Ishikawa (cell line): ENCODE data around the gene MLXIP.

ENCODE experiments used
- CEBPB ChIP-seq: IDR thresholded peaks from 2 replicates; pipeline ENCODE4 v1.6.1; 2012
- CREB1 ChIP-seq: IDR thresholded peaks from 2 replicates; pipeline ENCODE4 v1.6.1; 2012; ENCODE audit warnings: low read depth
- EGR1 ChIP-seq: IDR thresholded peaks from 2 replicates; pipeline ENCODE4 v1.6.1; 2012
- EP300 ChIP-seq: IDR thresholded peaks from 2 replicates; pipeline ENCODE4 v1.6.1; 2012; ENCODE audit warnings: borderline replicate concordance
- FOXM1 ChIP-seq: IDR thresholded peaks from 2 replicates; pipeline ENCODE4 v1.6.1; 2012; ENCODE audit warnings: low read depth, borderline replicate concordance
- MAX ChIP-seq: IDR thresholded peaks from 2 replicates; pipeline ENCODE4 v1.6.1; 2012
- NFIC ChIP-seq: IDR thresholded peaks from 2 replicates; pipeline ENCODE4 v1.6.1; 2012
- RAD21 ChIP-seq: IDR thresholded peaks from 2 replicates; pipeline ENCODE4 v1.6.1; 2012; ENCODE audit warnings: low read depth
- TAF1 ChIP-seq: IDR thresholded peaks from 2 replicates; pipeline ENCODE4 v1.6.1; 2012; ENCODE audit warnings: low read depth, mild to moderate bottlenecking
- TCF12 ChIP-seq: IDR thresholded peaks from 2 replicates; pipeline ENCODE4 v1.6.1; 2012; ENCODE audit warnings: low read depth
- TEAD4 ChIP-seq: IDR thresholded peaks from 2 replicates; pipeline ENCODE4 v1.6.1; 2012
- YY1 ChIP-seq: IDR thresholded peaks from 2 replicates; pipeline ENCODE4 v1.6.1; 2012; ENCODE audit warnings: low read depth
- ZBTB7A ChIP-seq: IDR thresholded peaks from 2 replicates; pipeline ENCODE4 v1.6.1; 2012; ENCODE audit warnings: low read depth
- TF ChIP-seq, protein P1 (sequence below): IDR thresholded peaks from 2 replicates; pipeline ENCODE4 v1.6.1; 2012; ENCODE audit warnings: low read depth, mild to moderate bottlenecking
- TF ChIP-seq, protein P2 (sequence below): IDR thresholded peaks from 2 replicates; pipeline ENCODE4 v1.6.1; 2012

The MLXIP gene

DNA sequence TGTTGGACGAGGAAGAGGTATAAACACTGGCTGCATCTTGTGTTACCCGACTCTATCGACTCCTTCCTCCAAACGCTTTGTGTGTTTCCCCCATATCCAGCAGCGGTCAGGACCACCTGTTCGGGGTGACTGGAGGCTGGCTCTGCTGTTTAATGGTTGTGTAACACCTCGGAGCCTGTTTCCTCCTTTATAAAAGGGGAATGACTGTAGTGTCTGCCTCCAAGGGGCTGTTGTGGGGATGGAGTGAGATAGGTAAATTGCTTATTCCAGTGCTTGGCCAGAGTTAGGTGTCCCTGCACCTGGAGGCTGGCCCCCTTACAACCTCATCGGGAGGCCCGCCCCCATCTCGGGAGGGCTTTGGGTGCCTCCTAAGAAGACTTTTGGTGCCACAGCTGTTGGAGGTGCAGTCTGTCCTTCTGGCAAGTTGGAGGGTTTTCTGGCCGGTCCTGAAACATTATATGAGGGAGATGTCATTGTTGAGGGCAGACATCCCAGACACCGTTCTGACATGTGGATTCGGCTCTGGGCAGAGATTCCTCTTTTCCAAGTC lies 1.1 kb downstream of the MLXIP start:
- no peak for TF ChIP-seq EP300
- no peak for TF ChIP-seq EGR1
- TF ChIP-seq CEBPB = no peak
- no peak for TF ChIP-seq CREB1
- TF ChIP-seq RAD21 = no peak
- TF ChIP-seq TCF12 = no peak
- no peak for TF ChIP-seq FOXM1
- TF ChIP-seq ZBTB7A = no peak
- no peak for TF ChIP-seq MAX
- TF ChIP-seq, protein P1, sequence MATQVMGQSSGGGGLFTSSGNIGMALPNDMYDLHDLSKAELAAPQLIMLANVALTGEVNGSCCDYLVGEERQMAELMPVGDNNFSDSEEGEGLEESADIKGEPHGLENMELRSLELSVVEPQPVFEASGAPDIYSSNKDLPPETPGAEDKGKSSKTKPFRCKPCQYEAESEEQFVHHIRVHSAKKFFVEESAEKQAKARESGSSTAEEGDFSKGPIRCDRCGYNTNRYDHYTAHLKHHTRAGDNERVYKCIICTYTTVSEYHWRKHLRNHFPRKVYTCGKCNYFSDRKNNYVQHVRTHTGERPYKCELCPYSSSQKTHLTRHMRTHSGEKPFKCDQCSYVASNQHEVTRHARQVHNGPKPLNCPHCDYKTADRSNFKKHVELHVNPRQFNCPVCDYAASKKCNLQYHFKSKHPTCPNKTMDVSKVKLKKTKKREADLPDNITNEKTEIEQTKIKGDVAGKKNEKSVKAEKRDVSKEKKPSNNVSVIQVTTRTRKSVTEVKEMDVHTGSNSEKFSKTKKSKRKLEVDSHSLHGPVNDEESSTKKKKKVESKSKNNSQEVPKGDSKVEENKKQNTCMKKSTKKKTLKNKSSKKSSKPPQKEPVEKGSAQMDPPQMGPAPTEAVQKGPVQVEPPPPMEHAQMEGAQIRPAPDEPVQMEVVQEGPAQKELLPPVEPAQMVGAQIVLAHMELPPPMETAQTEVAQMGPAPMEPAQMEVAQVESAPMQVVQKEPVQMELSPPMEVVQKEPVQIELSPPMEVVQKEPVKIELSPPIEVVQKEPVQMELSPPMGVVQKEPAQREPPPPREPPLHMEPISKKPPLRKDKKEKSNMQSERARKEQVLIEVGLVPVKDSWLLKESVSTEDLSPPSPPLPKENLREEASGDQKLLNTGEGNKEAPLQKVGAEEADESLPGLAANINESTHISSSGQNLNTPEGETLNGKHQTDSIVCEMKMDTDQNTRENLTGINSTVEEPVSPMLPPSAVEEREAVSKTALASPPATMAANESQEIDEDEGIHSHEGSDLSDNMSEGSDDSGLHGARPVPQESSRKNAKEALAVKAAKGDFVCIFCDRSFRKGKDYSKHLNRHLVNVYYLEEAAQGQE = no peak
- no peak for TF ChIP-seq TAF1
- no peak for TF ChIP-seq YY1
- TF ChIP-seq TEAD4 = no peak
- TF ChIP-seq NFIC = no peak
- TF ChIP-seq, protein P2, sequence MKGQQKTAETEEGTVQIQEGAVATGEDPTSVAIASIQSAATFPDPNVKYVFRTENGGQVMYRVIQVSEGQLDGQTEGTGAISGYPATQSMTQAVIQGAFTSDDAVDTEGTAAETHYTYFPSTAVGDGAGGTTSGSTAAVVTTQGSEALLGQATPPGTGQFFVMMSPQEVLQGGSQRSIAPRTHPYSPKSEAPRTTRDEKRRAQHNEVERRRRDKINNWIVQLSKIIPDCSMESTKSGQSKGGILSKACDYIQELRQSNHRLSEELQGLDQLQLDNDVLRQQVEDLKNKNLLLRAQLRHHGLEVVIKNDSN = no peak

GRCh38 chr12:122080149-122081082 lies 1.9 kb downstream of the MLXIP start:
- TF ChIP-seq NFIC (no peak), EP300 (no peak), MAX (no peak), CREB1 (no peak), TAF1 (no peak), TEAD4 (no peak), ZBTB7A (no peak), CEBPB (no peak), TCF12 (no peak), YY1 (no peak), EGR1 (no peak), RAD21 (no peak), FOXM1 (no peak)
- TF ChIP-seq, protein P1 = no peak
- TF ChIP-seq, protein P2 = no peak

DNA sequence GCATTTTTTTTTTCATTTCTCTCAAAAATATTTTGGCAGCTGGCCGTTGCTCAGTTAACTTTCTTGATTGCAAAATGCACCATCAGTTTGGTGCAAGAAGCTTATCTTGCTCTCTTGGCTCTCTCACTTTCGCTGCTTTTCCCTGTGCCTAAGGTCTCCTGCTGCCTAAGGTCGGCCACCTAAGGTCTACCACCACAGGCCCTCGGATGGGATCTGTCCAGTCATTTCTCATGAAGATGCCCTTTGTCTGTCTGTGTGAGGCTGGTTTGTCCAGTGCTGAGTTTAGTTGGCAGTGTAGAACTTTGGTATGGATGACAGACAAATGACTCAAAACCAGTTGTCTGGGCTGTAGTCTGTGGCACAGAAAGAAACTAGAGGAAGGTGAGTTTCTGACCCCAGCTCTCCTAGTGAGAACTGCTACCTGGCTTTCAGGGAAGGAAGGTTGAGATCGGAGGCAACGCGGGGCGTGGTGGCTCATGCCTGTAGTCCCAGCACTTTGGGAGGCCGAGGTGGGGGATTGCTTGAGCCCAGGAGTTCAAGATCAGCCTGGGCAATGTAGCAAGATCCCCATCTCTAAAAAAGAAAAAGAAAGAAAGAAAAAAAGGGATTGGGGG lies 2.6 kb downstream of the MLXIP start:
- no peak for TF ChIP-seq NFIC
- TF ChIP-seq TAF1 = no peak
- no peak for TF ChIP-seq YY1
- TF ChIP-seq, protein P1 = no peak
- TF ChIP-seq RAD21 = no peak

- TF ChIP-seq TCF12 (no peak), EGR1 (no peak), MAX (no peak), CEBPB (no peak), TAF1 (no peak), YY1 (no peak)
These were observed 3.2 kb downstream of the MLXIP start for GRCh38 chr12:122081697-122082221.
